GM21737 (cell line): ENCODE data around the gene ZNF135.

Experiments used
- ATAC-seq: cut with Tn5 transposase; IDR thresholded peaks from one replicate; pipeline ENCODE4 v1.9.1; 2021; ENCODE audit warnings: mild to moderate bottlenecking, moderate library complexity; ENCODE audit not compliant: unreplicated experiment

The ZNF135 gene

GRCh38 chr19:58059003-58059670 is at the start of gene ZNF135:
ZNF135 (plus strand) TSS chr19:58059282; CDS start chr19:58060003, 721 bp downstream.
- ATAC-seq: no peak

- ATAC-seq: no peak
Observed at GRCh38 chr19:58009301-58009665, 49.8 kb upstream of the ZNF135 start.

- peak; percentile 84 for ATAC-seq
Observed at GRCh38 chr19:58009666-58010301, 49.3 kb upstream of the ZNF135 start.

- no peak for ATAC-seq
Observed at GRCh38 chr19:58010507-58010906, 48.6 kb upstream of the ZNF135 start.

GRCh38 chr19:58014141-58014540 is 44.9 kb upstream of the ZNF135 start:
- ATAC-seq: no peak

GRCh38 chr19:58020129-58020528 is 39.0 kb upstream of the ZNF135 start:
- no peak for ATAC-seq

GRCh38 chr19:58021541-58022282 is 37.4 kb upstream of the ZNF135 start:
- no peak for ATAC-seq

GRCh38 chr19:58022283-58022660 is 36.8 kb upstream of the ZNF135 start:
- ATAC-seq: no peak

GRCh38 chr19:58024661-58025060 is 34.4 kb upstream of the ZNF135 start:
- ATAC-seq: no peak

- no peak for ATAC-seq
Observed at GRCh38 chr19:58033741-58034476, 25.2 kb upstream of the ZNF135 start, which contains the start of gene ZSCAN1. ZSCAN1 (plus strand) TSS chr19:58034025; CDS start chr19:58037837, 3,812 bp downstream.

- ATAC-seq: no peak
Observed at GRCh38 chr19:58034477-58034793, 24.6 kb upstream of the ZNF135 start.

- no peak for ATAC-seq
Observed at GRCh38 chr19:58035863-58036262, 23.2 kb upstream of the ZNF135 start.

- no peak for ATAC-seq
Observed at GRCh38 chr19:58037927-58038687, 21.0 kb upstream of the ZNF135 start.

GRCh38 chr19:58038688-58039204 is 20.3 kb upstream of the ZNF135 start:
- ATAC-seq: no peak

GRCh38 chr19:58040751-58041525 is 18.1 kb upstream of the ZNF135 start:
- ATAC-seq: no peak

- no peak for ATAC-seq
Observed at GRCh38 chr19:58042495-58043340, 16.4 kb upstream of the ZNF135 start.

GRCh38 chr19:58044391-58044790 is 14.7 kb upstream of the ZNF135 start:
- no peak for ATAC-seq

- ATAC-seq: no peak
Observed at GRCh38 chr19:58044886-58045285, 14.2 kb upstream of the ZNF135 start.
